T-helper 22 cell (primary cell): Measurements from ENCODE around the gene NEURL1B.
"Not testable (repeated sequence)": the region's sequence is repeated elsewhere in the genome, so short reads cannot be mapped to it uniquely, and the experiment has no call there.

ENCODE experiments used
- DNase-seq: peaks from one replicate; pipeline ENCODE4 v3.0.0-alpha.2; 2020; ENCODE audit warnings: low read depth

Gene NEURL1B, protein sequence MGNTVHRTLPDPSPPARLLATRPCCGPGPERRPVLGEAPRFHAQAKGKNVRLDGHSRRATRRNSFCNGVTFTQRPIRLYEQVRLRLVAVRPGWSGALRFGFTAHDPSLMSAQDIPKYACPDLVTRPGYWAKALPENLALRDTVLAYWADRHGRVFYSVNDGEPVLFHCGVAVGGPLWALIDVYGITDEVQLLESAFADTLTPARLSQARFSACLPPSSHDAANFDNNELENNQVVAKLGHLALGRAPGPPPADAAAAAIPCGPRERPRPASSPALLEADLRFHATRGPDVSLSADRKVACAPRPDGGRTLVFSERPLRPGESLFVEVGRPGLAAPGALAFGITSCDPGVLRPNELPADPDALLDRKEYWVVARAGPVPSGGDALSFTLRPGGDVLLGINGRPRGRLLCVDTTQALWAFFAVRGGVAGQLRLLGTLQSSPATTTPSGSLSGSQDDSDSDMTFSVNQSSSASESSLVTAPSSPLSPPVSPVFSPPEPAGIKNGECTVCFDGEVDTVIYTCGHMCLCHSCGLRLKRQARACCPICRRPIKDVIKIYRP

DNA sequence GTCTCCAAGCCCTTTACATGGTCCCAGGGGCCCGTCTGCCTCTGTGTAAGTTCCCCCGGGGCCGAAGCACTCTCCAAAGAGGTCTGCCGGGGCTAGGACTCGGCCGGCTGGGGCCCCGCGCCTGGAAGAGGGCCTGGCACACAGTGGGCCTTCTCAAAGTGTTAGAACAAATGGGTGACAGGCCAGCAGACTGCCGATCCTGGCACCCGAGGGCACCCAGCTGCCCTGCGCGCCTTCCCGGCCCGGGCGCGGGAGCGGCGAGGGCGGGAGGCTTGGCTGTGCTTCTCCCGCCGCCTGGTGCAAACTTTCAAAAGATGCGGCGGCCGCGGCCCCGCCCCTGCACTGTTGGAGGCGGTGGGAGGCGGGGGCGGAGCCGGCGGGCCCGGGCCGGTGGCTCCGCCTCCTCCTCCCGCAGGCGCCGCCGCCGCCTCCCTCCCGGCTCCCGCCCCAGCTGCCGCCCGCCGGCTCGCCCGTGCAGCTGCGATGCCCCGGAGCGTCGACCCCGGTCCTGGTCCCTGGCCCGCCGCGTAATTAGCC, at the start of gene NEURL1B:
NEURL1B (plus strand) TSS at position 442 of the 537 bp plus-strand sequence. CDS start 144 bp downstream, outside the sequence.
- peak; percentile 6 for DNase-seq

DNA sequence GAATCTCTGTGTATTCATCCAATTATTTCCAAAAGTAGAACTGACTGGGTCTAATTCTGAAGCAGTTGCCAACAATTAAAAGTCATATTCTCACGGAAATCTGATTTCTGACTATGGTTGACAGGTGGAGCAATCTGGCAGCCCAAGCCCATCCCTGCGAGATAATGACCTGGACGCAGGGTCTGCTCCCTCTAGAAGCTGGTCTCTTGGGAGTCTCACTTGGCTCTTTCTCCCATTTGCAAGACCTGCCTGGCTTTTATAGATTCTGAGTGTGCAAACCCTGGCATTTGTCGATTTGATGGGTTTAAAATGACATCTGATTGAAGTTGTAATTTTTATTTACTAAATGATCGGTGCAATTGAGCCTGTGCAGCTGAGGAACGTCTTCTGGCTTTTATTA, 49.4 kb upstream of the NEURL1B start:
- DNase-seq: no peak

DNA sequence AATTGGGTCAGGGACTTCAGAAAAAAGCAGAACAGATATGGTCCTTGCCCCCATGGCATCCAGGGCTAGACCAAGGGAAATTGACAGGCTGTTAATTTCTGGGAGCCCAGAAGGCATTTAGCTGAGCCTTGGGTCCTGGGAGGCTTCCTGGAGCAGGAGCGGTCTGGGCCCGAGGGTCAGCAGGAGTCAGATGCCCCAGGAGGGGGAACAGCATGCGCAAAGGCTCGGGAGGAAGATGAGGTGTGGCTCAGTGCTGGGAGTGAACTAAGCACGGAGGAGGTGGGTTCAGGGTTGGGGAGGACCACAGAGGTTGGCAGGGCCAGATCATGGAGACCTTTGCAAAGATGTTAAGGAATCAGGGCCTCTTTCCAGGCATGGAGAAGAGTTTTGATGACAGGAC, 48.2 kb upstream of the NEURL1B start:
- no peak for DNase-seq

DNA sequence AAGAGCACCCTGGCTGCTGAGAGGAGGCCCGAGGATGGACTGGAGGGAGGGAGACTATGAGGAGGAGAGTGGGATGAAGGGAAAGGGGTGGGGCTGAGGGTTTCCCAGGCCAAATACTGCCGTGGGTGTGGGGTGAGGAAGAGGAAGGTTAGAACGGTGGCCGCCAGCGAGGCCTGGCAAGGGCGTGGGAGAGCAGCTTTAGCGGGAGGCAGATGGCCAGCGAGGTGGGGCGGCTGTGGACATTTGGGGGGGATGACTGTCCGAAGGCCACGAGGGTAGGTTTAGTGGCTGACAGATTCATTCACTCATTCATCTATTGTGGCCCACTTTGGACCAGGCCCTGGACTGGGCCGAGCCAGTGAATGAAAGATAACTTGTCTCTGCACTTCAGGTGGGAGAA, 47.8 kb upstream of the NEURL1B start:
- no peak for DNase-seq

DNA sequence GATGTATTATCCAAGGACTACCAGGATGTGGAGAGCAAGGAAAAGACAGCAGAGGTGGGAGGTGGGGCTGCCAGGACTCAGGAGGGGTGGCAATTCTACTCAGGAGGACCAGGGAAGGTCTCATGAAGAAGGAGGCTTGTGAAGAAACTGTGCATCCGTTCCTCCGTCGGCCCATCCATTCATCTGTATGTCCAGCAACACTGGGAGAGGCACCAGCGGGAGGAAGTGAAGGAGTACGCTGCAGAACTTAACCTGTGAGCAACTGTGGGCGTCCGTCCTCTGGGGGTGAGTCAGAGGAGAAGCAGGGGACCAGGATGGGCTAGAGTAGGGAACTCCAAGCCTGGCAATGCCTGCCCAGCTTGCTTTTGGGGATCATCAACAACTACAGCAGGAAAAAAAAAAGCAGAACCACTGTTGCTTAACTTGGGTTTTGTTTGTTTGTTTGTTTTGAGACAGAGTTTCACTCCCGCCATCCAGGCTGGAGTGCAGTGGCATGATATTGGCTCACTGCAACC, 47.3 kb upstream of the NEURL1B start:
- DNase-seq: no peak

DNA sequence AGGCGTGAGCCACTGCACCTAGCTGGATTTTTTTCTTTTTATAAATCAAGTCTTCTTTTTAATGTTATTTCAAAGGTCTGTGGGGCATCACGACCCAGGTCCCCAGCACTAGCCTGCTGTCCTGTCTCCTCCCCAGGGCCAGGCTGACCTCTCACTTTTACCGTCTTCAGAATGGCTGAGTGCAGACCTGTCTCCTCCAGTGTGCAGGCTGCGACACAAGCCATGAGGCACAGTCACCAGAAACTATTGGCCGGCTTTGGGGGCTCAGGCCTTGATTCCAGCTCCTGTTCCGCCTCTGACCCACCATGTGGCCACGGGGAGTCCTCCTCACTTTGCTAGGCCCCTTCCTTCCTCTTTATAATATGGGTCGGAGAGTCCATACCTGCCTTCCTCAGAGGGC, 46.6 kb upstream of the NEURL1B start:
- no peak for DNase-seq

DNA sequence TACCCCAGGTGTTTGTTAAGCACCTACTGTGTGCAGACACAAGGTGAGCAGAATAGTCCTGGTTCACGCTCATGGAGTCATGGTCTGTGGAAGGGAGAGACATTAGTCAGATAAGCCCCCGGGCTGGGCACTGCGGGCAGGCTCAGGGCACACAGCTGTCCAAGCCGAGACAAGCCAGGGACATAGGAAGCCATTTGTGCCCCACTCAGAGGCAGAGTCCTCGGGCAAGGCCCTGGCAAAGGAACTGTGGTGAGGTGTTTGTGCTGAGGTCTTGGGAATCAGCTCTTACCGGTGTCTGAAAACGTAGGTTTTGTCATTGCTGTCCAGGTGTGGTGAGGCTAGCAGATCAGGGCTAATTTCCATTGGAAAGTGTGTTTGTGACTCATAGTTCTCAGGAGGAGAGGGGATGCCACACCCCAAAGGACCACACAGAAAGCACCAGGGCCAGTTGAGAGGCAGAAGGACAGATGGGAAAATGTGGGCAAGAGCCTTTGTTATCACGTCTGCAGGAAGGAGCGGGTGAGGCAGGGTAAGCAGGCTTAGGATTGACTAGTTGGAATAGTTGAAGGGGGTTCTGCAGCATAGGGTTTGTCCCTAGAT, 46.1 kb upstream of the NEURL1B start:
- DNase-seq: no peak

DNA sequence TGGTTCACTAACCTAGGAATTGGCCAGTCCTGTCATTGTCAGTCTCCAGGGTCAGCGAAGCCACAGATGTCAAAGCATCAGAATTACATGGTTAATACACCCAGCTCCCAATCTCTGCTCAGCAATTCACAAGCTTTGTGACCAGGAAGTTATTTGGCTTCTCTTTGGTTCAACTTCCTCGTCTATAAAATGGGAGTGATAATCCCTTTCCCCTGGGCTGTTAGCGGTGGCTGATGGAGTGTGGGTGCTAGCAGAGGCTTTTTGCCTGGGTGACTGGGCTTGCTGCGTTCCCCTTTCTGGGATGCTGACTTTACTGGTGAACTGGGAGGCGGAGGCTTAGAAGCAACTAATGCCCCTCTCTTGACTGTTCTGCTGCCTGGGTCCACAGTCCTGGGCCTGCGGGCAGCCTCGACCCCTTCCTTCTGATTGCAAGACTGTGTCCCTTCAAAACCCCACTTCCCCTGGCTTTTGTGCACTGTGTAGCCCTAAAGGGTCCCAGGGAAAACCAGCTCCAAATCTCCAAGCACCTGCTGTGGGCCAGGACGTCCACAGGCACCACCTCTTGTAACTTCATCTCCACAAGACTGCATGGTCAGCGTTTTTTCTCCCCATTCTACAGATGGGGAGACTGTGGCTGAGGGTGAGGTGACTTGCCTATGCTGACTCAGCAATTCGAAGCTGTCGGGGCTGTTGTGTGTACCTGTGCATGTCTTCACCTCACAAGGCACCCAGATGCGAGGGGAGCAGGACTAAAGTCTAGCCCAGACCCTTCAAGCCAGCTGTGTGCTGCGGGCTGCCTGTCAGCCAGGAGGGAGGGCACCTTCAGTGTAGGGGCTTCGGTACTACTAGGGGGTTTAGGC, 45.2 kb upstream of the NEURL1B start:
- no peak for DNase-seq

DNA sequence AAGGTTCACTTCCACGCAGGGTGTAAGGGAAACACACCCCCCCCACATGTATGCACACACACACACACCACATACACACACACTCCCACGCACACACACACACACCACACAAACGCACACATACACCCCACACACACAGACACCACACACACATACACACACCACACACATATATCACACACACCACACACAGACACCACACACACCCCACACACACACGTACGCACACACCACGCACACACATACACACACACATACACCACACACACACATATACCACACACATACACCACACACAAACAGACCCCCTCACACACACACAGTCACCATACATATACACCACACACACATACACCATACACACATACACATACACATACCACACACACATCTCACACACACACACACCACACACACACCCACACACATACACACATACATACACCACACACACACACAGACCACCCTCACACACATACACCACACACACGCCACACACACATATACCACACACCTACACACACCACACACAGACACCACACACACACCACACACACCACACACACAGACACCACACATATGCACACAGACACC, 44.3 kb upstream of the NEURL1B start:
- DNase-seq: no peak

DNA sequence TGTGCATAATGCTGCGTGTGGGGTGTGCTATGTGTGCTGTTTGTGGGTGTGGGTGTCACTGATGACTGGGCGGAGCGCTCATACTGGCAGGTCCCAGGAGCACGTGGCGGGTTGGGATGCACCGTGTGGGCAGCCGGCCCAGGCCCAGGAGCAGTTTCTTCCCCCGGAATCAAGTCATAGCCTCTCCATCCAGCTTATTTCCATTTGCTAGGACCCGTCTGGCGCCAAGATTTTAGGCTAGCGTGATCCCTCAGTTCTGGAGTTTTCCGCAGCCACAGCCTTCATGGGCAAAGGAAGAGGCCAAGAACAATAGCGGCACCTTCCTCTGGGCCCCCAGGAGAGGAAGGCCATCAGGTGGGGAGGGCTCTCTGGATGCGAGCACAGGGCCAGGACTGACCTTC, 43.3 kb upstream of the NEURL1B start:
- no peak for DNase-seq

DNA sequence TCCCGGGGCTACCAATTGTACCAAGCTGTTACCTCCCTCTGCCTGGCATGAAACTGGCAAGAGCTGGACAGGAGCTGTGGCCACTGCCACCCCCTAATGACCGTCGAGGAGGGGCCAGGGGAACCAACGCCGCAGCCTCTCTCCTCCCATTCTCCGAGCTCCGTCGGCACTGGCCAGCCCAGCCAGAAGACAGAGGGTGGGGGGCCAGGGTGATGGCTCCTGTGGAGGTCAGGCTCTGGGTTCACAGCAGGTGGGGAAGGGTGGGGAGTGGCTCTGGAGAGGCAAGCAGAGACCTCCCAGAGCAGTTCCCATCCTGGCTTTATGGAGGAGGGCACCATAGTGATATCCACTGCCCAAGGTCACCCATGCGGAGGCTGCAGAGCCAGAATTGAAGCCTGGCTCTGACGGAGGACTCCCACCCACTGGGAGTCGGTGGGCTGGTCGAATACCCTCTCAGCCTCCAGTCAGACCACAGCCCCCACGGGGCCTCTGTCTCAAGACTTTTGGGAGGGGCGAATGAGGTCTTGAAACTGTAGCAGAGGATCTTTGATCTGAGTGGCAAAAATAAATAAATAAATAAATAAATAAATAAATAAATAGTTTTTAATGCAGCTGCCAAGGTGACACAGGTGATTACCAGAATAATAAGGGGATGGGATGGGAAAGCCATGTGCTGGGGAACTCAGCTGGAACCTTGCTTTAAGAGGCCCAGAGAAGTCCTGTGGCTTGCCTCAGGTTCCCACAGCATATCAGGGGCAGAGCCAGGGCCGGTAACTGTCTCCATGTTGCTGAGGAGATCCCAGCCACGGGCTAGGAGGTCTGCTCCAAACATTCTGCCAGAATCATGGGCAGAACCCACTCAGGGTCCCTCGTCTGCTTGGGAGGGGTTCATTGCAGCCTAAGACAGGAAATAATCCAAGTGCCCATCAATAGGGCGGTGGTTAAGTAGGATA, 42.5 kb upstream of the NEURL1B start:
- no peak for DNase-seq

DNA sequence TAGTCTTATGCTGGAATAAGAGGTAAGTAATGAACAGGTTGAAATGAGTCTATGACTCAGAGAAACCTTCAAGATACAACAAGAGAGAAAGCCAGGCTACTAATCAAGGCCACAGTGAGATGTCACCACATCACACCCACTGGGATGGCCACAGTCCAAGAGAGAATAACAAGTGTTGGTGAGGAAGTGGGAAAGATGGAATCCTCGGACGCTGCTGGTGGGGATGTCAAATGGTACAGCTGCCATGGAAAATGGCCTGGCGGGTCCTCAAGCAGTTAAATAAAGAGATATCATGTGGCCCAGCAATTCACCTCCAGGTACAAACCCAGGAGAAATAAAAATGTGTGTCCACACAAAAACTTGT, 41.9 kb upstream of the NEURL1B start:
- no peak for DNase-seq

DNA sequence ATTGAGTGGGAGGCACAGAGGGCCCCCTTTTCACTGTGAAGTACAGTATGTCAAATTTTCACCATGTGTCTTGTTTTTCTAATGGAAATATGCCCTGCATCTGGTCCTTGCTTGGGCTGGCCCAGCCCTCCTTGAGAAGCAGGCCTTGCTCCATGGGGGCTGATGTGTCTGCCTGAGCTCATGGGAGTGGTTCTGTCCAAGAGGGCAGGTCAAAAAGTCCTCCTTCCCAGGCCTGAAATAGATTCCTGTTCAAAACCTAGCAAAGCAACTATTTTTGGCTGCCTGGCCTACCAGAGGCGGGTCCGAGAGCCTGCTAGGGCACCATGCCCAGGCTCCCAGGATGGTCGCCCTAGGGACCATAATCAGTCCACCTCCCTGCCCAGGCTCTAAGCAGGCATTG, 40.5 kb upstream of the NEURL1B start:
- no peak for DNase-seq

DNA sequence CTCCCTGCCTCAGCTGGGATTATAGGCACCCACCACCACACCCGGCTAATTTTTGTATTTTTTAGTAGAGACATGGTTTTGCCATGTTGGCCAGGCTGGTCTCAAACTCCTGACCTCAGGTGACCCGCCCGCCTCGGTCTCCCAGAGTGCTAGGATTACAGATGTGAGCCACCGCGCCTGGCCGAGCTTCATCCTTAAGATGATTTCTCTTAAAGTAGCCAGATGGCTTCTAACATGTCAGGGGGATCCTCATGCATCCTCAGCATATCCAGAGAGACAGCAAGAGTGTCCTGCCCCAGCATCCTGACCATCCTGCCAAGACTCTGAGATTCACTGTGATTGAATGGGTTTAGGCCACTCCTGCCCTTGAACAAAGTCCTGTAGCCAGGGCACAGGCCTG, 39.5 kb upstream of the NEURL1B start:
- DNase-seq: not testable (repeated sequence)

DNA sequence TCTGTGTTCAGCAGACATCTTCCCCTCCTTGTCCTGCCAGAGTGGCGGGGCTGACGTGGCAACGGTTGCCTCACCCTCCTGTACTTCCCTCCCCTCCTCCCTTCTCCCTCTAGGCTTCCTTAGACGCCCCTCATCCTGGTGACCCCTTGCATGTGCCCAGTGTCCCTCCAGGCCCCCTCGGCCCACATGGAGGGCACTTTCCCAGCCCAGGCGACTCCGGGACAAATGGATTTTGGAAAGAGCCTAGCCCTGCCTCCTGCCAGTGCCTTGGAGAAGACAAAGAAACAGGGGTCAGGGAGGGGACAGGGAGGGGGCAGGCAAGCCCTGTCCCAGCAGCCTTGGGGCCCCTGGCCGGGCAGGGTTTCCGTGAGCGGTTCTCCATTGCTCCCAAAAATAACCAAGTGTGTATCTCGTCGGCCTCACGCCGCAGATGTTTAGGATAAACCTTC, 38.3 kb upstream of the NEURL1B start:
- no peak for DNase-seq

DNA sequence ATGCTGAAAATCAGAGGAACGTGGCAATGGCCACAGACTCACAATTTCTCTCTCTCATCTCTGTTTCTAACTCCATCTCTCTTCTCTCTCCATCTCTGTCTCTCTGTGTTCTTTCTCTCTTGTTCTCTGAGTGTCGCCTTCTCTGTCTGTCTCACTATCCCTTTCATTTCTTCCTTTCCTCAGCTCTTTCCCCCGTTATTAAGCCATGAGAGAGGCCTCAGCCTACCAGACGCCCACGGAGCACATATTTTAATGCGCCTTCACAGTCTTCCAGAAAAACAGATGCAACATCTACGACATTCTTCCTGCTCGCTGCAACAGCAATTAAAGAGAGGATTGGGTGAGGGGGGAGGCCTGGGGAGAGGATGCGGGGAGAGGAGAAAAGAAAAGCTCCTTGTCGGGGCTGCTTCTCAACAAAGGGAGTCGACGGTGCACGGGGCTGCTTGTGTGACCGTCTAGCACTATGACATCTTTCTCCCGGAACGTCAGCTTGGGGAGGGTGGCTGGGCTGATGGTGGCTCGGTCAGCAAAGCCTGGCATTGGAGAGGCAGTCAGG, 37.7 kb upstream of the NEURL1B start:
- no peak for DNase-seq

DNA sequence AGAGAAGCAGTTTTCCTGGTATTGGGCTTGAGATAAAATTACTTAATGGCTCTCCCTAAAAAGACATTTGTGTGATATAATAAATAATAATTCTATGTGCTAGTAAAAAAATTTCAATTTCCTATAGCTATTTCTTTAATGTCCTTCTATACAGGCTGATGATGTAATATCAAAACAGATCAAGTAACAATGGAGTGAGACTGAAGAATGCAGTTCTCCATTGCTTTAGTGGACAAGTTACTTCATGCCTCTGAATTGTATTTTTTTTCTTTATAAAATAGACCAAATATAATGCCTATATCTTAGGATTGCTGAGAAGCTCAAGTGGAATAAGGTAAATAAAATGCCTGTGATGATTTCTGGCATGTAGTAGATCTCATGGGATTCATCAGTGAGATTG, 35.6 kb upstream of the NEURL1B start:
- DNase-seq: no peak

DNA sequence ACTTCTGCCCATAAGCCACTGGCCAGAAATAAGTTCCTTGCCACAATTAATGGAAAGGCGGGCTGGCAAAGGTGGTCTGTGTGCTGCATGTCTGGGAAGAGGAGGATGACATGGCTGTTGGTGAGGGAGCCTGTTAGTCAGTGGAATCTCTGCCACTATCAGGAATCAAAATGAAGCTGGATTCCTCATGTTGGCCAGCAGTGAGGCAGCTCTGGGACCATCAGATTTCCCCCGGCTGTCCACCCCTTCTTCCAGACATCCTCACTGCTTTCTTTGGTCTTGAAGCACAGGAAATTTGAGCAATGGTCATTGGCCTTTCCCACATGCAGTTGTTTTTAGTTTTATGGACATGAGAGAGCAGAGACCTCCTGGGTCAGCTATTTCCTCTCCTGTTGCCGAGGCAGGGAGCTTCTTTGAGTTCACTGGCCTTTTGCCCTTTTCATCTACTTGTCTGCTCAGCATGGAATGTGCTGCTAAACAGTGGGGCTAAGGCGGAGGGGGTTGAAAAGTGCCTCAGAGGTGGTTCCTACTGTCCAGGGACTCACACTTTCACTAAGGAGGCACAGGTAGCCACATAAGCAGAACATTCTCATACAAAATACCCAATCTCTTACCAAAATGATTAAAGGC, 34.8 kb upstream of the NEURL1B start:
- DNase-seq: no peak

DNA sequence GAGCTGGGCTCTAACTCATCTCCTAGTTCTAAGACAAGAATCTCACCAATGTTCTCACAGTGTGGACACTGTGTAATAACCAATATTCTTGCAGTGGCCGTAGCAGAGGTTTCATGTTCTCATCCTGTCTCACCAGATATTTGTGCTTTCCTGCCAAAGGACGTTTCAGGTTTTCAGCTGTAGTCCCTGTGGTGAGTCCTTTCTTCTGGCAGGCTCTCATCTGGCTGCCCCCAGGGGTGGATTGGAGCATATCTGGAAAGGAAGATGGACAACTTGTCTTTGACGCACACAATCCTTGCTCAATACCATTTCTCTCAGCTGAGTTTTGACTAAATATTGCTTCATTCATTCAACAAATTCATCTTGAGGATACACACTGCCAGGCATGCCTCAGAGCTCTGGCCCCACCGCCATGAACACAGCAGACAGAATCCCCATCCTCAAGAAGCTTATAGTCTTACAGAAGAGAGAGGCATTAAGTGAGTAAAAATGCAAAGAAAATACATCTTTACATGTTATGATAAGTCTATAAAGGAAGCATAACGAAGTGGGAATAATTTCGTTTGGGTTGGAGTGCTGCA, 33.8 kb upstream of the NEURL1B start:
- no peak for DNase-seq
